HG02571 (cell line): ENCODE data around the gene AMBRA1.

ENCODE experiments used
- ATAC-seq: cut with Tn5 transposase; IDR thresholded peaks from one replicate; pipeline ENCODE4 v1.9.1; 2021; ENCODE audit warnings: mild to moderate bottlenecking, moderate library complexity; ENCODE audit not compliant: unreplicated experiment

AMBRA1 gene

DNA sequence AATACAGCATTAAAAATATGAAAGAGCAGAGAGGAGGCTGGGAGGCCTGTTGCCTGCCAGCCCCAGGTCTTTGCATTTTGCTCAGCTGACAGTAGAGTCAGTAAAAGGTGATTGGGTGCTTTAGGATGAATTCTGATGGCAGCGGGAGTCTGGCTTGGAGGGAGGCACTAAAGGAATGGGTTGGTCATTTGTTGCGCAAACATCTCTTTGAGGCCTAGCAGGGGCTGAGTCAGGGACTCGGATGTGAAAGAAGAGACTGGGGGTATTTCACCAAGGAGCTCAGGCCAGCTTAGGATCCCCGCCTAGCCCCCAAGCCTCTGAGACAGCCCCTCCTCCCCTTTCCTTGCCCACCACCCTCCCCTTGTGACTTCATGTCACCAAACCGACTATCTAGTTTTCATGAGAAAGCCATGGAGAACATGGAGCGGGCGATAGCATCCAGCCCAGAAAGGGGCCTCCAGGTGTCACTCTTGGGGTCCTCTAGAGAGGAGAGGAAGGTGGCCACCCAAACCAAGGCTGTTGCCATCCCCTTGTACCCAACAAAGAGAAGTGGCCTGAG is 236.8 kb downstream of the AMBRA1 start:
- no peak for ATAC-seq

GRCh38 chr11:46353698-46354097 is 240.1 kb downstream of the AMBRA1 start:
- no peak for ATAC-seq

GRCh38 chr11:46352063-46352841 is 241.6 kb downstream of the AMBRA1 start:
- no peak for ATAC-seq

GRCh38 chr11:46351606-46352005 is 242.2 kb downstream of the AMBRA1 start:
- no peak for ATAC-seq

- no peak for ATAC-seq
Measured at GRCh38 chr11:46351148-46351547, 242.7 kb downstream of the AMBRA1 start.

DNA sequence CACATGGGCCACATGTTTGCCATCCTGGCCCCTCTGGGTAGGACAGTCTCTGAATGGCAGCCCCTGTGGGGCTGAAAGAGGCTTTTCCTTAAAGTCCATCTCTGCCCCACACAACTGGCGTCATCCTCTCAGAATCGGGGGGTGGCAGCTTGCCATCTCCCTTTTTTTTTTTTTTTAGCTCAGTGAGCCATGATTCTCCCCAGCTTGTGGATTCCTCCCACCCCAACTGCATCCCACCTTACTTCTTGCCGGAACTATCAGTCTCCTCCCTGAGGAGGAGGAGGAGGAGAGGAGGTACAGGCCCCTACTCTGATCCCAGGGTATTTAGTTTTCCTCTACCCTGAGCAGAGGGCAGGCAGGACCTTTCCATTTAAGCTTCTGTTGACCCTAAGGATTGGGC is 243.1 kb downstream of the AMBRA1 start:
- ATAC-seq = no peak

DNA sequence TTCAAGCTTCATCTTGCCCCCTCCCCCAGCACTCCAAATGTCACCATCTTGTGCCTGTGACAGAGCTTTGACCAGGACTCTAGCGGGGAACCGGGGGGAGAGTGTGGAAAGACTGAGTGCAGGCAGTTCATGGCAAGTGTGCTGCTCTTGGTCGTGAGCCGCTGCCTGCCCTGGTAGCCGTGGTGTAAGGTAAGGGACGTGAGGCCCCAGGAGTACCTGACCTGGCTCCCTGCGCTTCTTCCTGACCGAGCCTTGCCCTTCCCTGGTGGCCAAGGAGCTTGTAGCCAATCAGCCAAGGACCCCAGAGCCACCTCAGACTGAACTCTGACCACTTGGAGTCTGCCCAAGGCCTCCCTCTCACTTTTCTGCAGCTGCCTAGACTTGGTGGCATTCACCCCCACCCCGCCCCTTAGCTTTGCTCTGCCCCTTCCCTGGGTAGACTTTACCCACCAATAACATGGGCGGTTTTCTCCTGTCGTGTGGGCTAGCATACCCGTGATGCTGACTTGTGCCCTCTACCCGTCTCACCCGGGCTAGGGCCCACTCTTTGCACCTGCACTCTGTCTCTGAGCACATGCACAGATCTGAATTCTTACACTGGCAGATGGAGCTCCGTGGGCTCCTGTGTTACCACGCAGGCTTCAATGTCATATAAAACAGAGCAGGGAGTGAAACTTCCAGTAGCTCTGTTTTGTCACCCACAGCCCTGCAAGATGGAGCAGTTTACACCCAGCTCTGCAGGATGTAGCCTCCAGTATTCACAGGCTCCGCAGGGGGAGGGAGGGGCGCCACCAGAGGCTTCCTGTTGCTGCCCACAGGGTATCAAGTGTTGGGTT is 245.0 kb downstream of the AMBRA1 start:
- ATAC-seq = no peak

- peak; percentile 13 for ATAC-seq
Measured at GRCh38 chr11:46347637-46348311, 246.0 kb downstream of the AMBRA1 start.

DNA sequence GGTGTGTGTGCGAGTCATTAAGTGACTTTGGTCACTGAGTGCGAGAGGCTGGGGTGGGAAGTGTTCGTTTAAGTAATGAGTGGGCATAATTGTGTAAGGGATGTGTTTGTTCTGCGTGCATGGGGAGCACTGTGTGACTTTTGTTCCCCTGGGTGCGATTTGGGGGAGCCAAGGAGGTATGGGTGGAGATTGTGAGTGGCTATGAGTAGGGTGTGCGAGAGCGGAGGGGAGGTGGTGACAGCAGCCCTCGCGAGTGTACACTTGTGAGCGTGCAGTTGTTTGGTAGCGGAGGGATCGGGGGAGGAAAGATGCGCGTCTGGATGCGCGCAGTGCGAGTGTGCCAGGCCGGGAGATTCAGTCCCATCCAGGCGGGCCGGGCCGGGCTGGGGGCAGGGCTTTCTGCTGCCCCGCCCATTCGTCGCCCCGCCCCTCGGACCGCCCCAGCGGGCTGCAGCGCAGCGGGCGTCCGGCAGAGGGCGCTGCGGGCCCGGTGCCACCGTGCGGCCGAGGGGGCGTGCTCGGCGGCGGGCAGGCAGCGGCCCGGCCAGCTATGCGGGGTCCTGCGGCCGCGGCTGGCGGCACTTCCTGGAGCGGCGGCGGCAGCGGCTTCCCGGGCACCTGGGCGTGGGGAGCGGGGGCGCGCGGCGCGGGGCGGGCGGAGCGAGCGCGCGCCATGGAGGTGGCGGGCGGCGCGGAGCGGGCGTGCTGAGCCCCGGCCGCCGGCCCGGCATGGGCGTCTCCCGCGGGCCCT is 246.8 kb downstream of the AMBRA1 start, which contains the start of gene DGKZ:
Gene DGKZ, plus strand, starts transcription at position 578 of the 751 bp plus-strand sequence. CDS start 197 bp downstream, outside the sequence.
- ATAC-seq = peak; percentile 62
